Thoracic aorta (tissue), 2 donors: Measurements from ENCODE around the gene CCNB1. TPM values are rescaled to one million over a fixed set of nuclear protein-coding genes. Genes with fewer than 3 reads are reported as not detected.
"Not testable (repeated sequence)": the region's sequence is repeated elsewhere in the genome, so short reads cannot be mapped to it uniquely, and the experiment has no call there.

Source experiments
- ATAC-seq: fragments of 150-250 bp; one replicate; pipeline ENCODE4 v1.8.0; 2017; ENCODE audit warnings: low read depth; ENCODE audit not compliant: insufficient number of reproducible peaks, low FRiP score
- DNase-seq: peaks from one replicate; pipeline ENCODE4 v3.0.0-alpha.2; 2020; ENCODE audit warnings: low spot score
- H3K27ac ChIP-seq, 2 donors: fragments of 200-600 bp; sonication (generic); 1 replicate in 1 of 2; 2 replicates in 1 of 2; pipeline ENCODE4 v1.5.1; 2016; ENCODE audit warnings: mild to moderate bottlenecking in 2 of 2, moderate library complexity in 2 of 2
- H3K27me3 ChIP-seq: fragments of 200-600 bp; sonication (generic); replicated peaks from 2 replicates; pipeline ENCODE4 v1.6.0; 2016; ENCODE audit warnings: mild to moderate bottlenecking; ENCODE audit not compliant: insufficient read depth
- H3K36me3 ChIP-seq: fragments of 200-600 bp; sonication (generic); one replicate; pipeline ENCODE4 v1.5.1; 2016
- H3K4me1 ChIP-seq, 2 donors: fragments of 200-600 bp; sonication (generic); 1 replicate in 1 of 2; 2 replicates in 1 of 2; pipeline versions ENCODE4 v1.5.1 to v1.6.0; 2016; ENCODE audit warnings: low read depth in 2 of 2, mild to moderate bottlenecking in 1 of 2; ENCODE audit not compliant: control insufficient read depth in 1 of 2
- H3K4me3 ChIP-seq: fragments of 200-600 bp; sonication (generic); 2 replicates; pipeline ENCODE4 v1.5.1; 2016; ENCODE audit warnings: mild to moderate bottlenecking
- H3K9me3 ChIP-seq: fragments of 200-600 bp; sonication (generic); 2 replicates; pipeline ENCODE4 v1.5.1; 2016
- CTCF ChIP-seq: fragments of 200-600 bp; sonication (generic); IDR thresholded peaks from one replicate; pipeline ENCODE4 v1.5.1; 2019; ENCODE audit warnings: antibody characterized with exemption
- total RNA-seq, 2 donors: library from RNA; depleted of rRNA; stranded (reverse); fragments of >200 nt; gene quantifications; one replicate each; pipeline versions ENCODE4 v1.1.0 to v1.2.3, GENCODE V29; 2016

CCNB1 gene
- total RNA-seq, 2 donors from 2014 or later: 9.4 TPM; not detected in 1

GRCh38 chr5:69136293-69136692 lies 30.7 kb upstream of the CCNB1 start:
- H3K27ac ChIP-seq: no peak overlapping the region
- ATAC-seq: no peak
- H3K27me3 ChIP-seq: no peaks in the 10 kb centered on the region
- peaks cover 7% of the 10 kb centered on the region for H3K36me3 ChIP-seq
- no peak overlapping the region for H3K4me3 ChIP-seq
- no peaks in the 10 kb centered on the region for H3K9me3 ChIP-seq
- no peak for TF ChIP-seq CTCF
- DNase-seq: no peak
- H3K4me1 ChIP-seq: no peaks in the 10 kb centered on the region

DNA sequence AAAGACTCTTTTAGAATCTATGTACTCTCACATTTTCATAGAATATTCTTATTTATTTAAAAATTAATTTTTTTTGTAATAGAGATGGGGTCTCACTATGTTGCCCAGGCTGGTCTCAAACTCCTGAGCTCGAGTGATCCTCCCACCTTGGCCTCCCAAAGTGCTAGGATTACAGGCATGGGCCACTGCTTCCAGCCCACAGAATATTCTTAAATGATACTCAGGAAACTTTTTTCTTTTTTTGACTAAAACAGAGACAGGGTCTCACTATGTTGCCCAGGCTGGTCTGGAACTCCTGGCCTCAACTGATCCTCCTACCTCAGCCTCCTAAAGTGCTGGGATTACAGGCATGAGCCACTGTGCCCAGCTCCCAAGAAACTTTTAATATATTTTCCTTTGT lies 29.7 kb upstream of the CCNB1 start:
- not testable (repeated sequence) for H3K27me3 ChIP-seq, H3K36me3 ChIP-seq, H3K4me3 ChIP-seq, H3K4me1 ChIP-seq, DNase-seq, H3K27ac ChIP-seq, H3K9me3 ChIP-seq, ATAC-seq

- Histone ChIP-seq H3K4me1 (no peaks in the 10 kb centered on the region), H3K36me3 (peaks cover 4% of the 10 kb centered on the region), H3K27ac (no peak overlapping the region), H3K27me3 (no peaks in the 10 kb centered on the region), H3K4me3 (no peak overlapping the region), H3K9me3 (no peaks in the 10 kb centered on the region)
- DNase-seq (no peak), ATAC-seq (no peak)
- no peak for TF ChIP-seq CTCF
Measured at GRCh38 chr5:69137807-69138206, 29.1 kb upstream of the CCNB1 start.

- H3K27me3 ChIP-seq: no peaks in the 10 kb centered on the region
- no peaks in the 10 kb centered on the region for H3K9me3 ChIP-seq
- H3K27ac ChIP-seq: no peak overlapping the region
- TF ChIP-seq CTCF: no peak
- H3K4me3 ChIP-seq: no peak overlapping the region
- ATAC-seq: no peak
- DNase-seq: no peak
- H3K36me3 ChIP-seq: no peaks in the 10 kb centered on the region
- H3K4me1 ChIP-seq: no peaks in the 10 kb centered on the region
Measured at GRCh38 chr5:69138766-69139165, 28.2 kb upstream of the CCNB1 start.

- DNase-seq, H3K27ac ChIP-seq, ATAC-seq, H3K27me3 ChIP-seq, H3K4me1 ChIP-seq, H3K36me3 ChIP-seq, H3K9me3 ChIP-seq, H3K4me3 ChIP-seq: not testable (repeated sequence)
Measured at GRCh38 chr5:69140239-69140638, 26.7 kb upstream of the CCNB1 start.

DNA sequence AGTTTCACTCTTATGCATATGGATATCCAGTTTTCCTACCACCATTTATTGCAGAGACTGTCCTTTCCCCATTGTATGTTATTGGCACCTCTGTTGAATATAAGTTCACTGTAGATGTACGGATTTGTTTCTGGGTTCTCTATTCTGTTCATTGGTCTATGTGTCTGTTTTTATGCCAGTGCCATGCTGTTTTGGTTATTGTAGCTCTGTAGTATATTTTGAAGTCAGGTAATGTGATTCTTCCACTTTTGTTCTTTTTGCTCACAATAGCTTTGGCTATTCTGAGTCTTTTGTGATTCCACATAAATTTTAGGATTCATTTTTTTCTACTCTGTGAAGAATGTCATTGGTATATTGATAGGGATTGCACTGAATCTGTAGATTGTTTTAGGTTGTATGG lies 26.1 kb upstream of the CCNB1 start:
- Histone ChIP-seq H3K27me3 (no peaks in the 10 kb centered on the region), H3K9me3 (no peaks in the 10 kb centered on the region), H3K36me3 (no peaks in the 10 kb centered on the region), H3K4me3 (no peak overlapping the region), H3K4me1 (no peaks in the 10 kb centered on the region), H3K27ac (no peak overlapping the region)
- DNase-seq (no peak), ATAC-seq (no peak)
- no peak for TF ChIP-seq CTCF

GRCh38 chr5:69148576-69148975 lies 18.4 kb upstream of the CCNB1 start:
- H3K9me3 ChIP-seq, H3K4me3 ChIP-seq, H3K36me3 ChIP-seq, H3K27ac ChIP-seq, H3K4me1 ChIP-seq, DNase-seq, H3K27me3 ChIP-seq, ATAC-seq: not testable (repeated sequence)
